Stimulated activated CD4-positive, alpha-beta T cell treated with anti-CD3 and anti-CD28 coated beads, Interleukin-12 subunit alpha, Interleukin-12 subunit beta, amount 100 ng/mL, for 24 hours (primary cell): ENCODE results near the gene FRMD4A.
"Not testable (repeated sequence)": the region's sequence is repeated elsewhere in the genome, so short reads cannot be mapped to it uniquely, and the experiment has no call there.

Source experiments
- DNase-seq, 2 experiments: peaks; one replicate each; pipeline ENCODE4 v3.0.0-alpha.2; 2020; ENCODE audit warnings: low read depth in 2 of 2

Gene FRMD4A

DNA sequence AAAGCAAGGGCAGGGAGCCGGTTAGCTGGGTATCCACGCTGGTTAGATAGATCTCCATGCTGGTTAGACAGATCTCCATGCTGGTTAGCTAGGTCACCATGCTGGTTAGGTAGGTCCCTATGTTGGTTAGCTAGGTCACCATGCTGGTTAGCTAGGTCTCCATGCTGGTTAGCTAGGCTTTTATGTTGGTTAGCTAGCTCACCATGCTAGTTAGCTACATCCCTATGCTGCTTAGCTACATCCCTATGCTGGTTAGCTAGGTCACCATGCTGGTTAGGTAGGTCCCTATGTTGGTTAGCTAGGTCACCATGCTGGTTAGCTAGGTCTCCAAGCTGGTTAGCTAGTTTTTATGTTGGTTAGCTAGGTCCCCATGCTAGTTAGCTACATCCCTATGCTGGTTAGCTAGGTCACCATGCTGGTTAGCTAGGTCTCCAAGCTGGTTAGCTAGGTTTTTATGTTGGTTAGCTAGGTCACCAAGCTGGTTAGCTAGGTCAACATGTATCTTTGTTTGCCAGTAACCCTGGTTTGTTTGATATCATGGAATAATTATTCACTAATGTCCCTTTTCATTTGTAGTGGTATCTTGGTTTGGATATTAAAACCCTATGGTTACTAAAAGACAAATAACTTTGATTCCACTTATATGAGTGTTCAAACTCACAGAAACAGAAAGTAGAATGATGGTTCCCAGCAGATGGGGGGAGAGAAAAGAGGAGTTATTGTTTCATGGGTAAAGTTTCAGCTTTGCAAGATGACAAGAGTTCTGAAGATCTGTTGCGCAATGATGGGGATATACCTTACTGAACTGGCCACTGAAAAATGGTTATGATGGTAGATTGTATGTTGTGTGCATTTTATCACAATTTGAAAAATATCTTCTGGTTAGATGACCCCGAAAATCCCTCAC is 607.7 kb downstream of the FRMD4A start:
- DNase-seq, result no peak

DNA sequence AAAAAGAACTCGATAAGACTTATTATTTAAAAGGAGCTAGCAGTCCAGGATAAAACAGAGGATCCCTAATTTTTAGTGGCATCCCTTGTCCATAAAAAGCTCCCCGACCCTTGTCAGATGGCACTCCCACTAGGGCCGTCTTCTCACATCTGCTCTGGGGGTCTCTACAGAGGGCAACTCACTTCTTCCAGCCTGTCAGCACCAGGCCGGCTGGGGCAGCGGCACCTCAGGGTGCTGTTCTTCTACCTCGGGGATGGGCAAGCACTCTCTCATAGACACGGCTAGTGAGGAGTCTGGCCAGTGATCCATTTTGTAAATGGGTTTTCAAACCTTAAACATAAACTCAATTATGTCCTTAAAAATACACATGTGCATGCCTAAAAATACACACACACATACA is 609.2 kb downstream of the FRMD4A start:
- no peak for DNase-seq

DNA sequence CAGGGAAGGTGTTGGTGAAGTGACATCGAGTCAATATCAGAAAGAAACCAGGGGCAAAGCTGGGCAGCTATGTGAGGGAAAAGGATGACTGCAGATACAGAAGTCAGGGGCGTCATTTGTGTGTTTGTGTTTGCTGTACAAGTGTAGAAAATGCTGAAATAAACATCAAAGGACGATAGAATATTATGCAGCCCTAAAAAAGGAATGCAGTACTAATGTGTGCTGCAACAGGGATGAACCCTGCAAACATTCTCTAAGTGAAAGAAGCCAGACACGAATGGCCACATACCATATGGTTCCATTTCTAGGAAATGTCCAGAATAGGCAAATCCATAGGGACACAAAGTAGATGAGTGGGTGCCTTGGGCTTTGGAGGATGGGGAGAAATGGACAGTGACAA is 610.0 kb downstream of the FRMD4A start:
- DNase-seq, result no peak

DNA sequence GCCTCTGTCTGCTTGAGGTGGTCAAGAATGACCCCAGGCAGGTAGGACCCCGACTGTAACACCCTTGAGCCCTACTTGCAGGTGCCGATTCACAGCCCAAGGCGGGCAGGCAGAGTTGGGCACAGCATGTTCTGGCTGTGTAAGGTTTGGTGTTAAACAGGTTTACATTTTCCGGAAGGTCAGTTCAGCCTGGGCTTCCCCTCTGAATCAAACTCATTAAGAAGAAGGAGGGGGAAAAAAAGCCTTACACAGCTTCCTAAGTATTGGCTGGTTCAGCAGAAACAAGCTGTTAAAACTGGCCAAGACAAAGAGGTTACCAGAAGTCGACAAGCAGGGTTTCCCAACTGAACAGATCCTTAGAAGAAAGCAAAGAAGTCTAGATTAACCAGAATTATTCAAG is 611.3 kb downstream of the FRMD4A start:
- no peak for DNase-seq

DNA sequence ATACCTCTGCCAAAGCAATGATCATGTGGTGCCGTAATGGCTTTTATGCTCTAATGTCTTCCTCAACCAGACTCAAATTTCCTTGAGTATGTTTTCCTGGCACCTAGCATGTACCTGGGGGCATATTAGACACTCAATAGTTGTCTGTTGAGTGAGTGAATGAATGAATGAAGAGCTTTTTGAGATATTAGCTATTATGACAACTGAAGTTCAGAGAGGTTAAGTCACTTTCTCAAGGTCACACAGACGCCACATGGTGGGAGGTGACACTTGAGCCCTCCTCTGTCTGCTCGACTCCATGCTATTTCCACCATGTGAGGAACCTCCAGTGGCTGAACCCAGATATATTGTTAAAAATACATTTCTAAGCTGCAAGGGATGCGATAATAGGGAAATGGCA is 611.9 kb downstream of the FRMD4A start:
- no peak for DNase-seq

DNA sequence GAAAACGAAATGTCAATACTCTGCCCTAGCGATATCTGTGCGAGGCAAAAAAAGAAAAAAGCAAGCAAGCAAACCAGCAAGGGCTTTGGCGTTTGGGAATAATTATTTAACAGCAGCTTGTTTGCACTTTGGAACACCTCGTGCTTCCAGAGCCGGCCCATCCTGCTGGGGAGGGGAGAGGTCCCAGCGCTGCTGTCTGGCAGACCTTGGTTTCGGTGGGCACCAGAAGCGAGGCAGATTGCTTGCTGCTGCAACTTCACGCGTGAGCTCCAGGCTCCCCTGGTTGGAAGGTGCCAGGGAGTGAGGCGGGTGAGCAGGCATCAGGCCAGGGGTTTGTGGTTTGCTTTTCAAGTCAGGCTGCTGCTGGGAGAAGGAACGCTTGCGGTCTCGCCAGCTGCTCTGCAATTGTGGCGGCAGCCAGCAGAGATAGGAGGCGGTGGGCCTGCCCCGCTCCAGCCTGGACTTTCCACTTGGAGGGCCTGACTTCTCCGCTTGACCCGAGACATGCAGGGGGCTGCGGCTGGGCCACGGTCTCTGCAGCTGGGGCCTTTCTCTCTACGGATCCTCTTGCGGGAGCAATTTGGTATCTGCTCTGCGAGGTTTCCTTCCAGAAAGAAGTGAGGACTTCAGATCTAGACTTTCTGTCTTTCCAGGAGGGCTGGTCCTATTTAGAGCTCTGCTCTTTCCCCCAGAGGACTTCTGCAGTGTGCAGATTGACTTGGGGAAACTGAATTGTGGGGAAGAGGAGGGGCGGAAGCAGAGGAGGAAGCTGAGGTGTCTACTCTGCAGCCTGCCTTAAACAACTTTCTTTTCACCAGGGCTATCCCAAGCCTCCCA is 612.6 kb downstream of the FRMD4A start:
- DNase-seq, result peak; percentile 6 to 28

DNA sequence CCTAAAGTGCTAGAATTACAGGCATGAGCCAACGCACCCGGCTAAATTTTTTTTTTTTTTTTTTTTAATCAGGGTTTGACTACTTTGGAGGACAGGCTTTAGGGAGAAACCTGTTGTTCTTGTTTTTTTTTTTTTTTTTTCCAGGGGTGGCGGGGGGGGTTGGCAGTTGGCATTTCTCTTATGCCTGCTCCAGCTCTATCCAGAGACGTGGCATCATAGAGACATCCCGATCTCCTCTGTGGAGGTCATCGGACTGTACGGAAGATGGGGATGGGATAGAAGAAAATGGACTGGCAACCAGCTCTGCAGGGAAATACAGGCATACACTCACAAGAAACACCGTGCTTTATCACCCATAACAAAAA is 613.2 kb downstream of the FRMD4A start:
- DNase-seq, result no peak

DNA sequence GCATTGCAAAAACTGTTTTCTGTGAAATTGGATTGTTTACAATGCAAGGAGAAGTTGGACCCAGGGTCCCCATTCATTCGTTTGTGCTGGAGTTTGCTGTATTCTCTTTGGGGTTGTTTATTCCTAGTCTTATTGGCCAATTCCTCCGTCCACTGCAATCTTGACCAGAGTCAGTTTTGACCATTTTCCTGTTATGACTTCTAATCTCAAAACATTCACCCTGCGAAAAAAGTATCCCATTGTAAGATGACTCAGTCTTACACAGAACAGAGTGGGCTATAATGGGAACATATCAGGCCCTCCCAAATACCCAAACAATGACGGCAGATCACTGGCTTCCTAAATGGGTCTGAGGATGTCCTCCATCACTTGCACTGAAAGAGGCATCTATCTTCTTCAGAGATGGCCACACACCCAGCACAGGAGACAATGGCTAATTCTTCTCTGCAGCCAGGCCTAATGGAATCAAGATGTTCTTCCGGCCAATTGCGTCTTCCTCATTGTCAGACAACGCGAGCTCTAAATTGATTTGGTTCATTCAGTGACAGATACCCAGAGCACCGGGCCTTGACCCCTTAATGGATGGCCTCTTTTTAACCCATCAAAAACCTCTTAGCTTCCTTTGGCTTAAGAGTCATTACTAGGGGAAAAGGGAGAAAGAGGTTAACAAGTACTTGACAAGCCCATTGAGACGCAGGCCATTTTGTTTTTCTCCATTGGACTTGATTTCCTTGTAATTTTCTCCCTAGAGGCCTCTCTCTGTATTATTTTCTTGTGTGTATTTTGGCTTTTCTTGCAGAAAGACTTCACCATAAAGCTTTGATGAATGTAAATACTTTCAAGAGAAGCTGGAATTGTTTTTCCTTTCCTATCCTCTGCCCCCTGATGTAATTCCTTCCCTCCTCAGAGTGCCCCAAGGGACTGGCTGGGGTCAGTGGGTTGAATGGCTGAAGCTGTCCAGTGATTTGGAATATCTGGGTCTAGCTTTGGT is 614.3 kb downstream of the FRMD4A start:
- no peak for DNase-seq

DNA sequence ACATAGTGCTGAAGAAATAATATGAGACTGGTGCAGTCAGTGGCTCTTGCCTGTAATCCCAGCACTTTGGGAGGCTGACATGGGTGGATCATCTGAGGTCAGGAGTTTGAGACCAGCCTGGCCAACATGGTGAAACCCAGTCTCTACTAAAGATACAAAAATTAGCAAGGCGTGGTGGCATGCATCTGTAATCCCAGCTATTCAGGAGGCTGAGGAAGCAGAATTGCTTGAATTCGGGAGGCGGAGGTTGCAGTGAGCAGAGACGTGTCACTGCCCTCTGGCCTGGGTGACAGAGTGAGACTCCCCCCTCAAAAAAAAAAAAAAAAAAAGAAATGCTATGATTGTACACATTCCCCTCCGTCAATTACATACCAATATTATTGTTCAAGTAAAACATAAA is 615.1 kb downstream of the FRMD4A start:
- not testable (repeated sequence) for DNase-seq

DNA sequence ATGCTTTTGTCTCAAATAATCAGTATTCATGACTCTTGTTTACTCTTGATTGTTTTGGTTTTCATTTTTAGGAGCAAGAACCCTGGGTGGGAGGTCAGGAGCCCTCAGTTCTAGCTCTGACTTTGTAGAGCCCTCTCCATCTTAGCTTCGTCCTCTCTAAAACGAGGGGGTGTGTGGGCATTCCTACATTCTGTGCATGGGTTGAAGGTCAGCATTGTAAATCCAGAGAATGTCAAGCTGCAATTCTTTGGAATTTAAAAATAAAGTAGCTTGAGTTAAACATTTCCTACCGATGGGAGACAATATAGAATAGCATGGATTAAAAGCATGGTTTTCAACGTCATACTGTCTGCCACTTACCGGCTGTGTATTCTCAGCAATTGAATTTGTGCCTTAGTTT is 615.6 kb downstream of the FRMD4A start:
- no peak for DNase-seq

DNA sequence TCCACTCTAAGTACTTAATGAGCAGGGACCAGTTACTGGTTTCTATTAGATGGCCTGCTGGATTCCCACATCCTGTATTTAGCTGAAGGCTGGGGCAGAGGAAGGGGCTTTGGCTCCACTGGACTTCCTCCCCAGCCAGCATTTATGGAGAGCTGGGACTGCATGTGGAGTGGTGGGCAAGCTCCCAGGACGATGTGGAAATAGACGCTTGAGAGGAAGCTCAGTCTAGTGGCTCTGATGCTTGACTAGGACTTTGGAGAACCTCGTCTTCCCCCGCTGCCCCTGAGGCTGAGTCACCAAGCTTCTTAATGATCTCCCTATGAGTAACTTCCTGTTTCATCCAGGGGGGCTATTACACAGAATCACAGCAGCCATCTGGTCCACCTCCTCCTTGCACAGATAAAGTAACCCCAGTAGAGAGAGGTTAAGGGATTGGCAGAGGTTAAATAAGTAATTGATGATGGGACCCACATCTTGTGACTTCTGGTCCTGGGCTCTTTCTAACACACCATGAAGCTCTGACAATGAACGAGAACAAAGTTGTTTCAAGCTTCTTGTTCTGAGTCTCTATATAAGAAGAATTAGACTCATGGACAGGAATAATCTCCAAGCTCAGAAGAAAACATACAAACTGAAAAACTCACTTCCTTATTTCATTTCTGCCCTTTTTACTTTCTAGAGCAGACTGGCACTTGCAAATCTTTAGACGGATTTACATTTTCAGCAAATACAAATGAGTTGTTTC is 617.7 kb downstream of the FRMD4A start:
- no peak for DNase-seq

DNA sequence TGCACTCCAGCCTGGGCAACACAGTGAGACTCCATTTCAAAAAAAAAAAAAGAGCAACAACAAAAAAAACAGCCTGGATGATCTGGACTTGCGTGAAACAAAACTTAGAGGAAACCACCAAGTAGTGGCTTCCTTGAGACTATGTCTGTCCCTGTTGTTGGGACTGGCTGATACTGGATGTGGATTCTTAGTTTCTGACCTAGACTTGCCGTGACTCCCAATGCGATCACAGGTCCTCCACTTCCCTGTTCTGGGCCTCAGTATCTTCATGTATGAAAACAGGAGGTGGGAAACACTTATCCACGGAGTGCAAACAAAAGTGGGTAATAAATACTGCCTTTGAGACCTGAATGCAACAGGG is 618.3 kb downstream of the FRMD4A start:
- DNase-seq, result no peak

DNA sequence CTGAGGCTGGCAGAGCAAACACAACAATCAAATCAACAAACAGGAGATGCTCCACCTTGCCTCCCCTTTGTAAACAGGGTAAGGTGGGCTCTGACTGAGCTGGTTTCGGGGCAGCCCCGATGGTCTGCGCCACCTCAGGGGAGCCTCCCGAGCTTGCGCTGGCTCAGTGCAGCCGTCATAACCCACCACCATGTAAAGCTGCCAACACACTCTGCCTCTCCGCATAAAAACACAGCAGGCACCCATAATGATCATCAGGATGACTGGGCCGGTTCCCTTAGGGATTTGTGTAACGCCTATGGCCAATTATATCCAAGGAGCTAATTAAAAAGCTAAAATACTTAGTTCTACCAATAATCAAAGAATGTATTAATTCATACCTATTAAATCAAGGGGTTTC is 619.4 kb downstream of the FRMD4A start:
- no peak for DNase-seq

DNA sequence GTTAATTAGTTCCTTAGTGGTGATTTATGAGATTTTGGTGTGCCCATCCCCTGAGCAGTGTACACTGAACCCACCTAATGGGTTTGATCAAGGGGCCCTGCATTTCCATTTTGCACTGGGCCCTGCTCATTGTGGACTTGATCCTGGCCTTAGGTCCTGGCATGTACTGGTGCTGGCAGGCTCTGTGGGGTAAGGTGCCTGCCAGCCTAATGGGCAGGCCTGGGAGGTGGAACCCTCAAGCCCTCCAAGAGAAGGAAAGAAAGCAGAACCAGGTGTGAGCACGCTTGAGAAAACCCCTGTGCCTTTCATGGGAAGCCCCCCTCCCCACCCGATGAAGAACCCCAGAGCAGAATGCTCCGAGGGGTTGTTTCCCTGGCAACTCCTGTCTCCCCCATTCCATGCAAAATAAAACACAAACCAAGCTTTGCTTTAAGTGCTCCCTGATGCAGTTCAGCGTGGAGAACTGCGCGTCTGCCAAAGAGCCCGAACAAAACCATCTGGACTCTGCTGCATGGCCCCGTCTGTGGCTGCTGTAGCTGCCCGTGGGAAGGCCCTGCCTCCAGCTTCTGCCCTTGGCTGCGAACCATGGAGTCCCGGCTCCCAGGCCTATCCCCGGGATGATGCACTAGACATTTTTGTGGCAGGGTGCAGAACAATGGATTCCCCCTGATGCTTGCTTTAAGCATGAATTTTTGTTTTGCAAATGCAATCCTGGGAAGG is 620.6 kb downstream of the FRMD4A start:
- no peak for DNase-seq

DNA sequence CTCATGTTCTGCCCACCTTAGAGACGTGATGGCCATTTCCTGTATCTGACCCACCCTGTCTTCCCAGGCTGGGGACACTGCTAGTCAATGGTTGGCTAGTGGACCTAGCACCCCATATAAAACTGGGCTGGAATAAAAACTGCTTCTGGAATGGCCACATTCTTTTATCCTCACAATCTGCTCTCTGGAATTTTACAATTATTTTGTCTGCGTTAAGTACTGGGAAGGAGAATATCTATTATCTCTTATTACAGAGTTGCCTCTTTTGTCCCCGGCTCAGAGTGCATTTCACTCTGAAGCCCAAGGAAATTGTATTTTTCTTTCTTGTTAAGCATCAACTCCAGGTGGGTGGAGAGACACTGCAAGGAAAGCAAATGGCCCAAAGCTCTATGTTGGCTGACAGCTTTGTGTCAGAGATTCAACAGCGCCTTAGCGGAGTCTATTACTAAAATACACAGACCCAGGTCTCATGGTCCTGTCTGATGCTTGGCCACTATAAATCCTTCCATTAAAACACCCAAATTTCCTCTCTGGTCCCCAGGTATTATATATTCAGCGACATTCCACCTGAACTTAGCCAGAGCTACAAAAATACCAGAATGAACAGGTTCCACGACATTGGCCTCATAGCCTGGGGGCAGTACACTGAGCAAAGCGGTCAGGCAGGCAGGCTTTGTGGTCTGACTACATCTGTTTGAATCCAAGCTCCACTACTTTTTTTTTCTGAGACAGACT is 622.3 kb downstream of the FRMD4A start:
- no peak for DNase-seq

DNA sequence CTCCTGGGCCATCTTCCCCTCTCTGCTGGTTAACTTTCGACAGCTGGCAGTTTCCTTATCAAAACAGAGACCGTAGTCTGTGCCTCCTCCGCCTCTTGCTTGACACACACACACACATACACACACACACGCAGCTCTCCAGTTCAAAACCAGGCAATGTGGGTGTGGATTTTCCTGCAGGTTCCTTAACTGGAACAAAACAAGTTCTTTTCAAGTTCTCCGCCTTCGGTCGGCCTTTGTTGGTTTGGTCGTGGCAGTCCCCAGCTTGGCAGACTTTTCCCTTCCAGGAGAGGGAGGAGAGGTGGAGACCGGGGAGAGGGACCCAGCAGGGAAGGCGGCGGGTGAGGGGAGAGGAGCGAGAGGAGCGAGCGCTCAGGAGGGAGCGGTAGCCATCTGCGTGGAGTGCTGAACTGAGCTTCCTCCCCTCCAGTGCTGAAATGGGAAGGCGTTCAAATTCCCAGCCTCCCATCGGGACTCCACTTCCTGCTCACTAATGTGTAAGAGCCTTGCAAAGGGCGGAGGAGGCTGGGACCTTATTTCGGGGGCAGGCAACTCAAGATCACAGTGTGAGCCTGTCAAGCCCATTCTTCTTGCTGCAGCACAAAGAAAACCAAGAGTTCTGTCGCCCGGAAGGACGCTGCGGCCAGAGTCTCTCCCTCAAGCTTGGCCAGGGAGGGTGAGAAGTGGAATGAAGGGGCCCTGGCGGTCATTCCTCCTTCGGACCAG is 623.4 kb downstream of the FRMD4A start:
- no peak for DNase-seq

DNA sequence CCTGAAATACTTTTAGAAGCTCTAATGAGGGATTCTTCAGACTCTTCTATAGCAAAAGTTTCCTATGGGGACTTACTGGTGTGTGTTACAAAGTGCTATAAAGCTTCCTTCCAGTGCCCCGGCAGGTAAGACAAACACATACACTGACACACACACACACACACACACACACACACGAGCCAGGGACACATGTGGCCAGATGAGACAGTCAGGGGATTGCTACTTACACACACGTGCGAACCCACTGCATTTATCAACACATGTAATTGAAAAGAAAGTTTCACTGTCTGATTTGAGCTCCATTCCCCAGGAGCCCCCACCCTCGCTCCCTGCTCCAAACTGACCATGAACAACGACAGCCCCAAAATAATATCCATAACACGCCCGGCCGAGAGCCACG is 624.1 kb downstream of the FRMD4A start:
- no peak for DNase-seq

DNA sequence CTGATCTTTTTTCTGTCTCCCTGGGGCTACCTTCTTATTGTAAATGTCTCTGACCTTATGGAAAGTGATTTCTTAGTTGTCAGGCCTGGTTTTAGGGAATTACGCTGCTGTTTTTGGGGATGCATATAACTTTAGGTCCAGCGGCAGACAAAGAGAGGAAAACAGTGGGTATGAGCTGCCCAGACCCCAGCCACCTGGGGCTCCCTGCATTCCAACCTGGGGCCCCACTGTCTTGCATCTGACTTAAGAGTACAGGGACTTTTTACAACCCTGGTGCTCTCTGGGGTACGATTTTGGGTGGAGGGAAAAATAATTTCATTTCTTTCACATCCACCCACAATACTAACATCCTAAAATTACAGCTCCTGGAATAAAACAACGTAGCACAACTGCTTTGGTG is 624.5 kb downstream of the FRMD4A start:
- no peak for DNase-seq

DNA sequence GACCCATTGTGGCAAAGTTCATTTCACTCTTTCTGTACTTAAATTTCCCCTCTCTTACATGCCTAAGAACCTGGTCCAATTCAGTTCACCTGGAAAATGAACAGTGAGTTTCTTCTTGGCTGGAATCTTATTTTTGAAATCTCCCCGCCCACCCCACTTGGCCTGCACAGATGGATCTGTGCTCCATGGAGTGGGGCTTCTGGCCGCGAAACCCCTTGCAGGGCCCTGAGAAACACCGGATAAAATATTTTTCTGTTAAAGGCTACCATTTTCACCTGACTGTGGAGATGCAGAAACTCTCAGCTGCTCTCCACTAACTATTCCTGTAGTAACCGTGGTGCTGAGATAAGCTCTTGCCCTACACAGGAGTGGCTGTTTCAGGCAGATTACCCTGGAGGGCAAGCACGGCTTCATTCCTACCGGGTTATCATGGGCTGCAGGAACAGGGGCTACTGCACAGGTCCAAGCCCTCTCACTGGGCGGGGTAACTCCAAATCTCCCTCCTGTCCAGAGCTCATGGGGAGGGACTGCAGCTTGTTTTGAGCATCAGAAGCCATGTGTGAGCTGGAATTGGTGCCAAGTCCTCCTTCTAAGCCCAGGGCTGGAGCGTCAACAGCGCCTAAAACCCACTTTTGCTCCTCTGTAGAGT is 625.1 kb downstream of the FRMD4A start:
- DNase-seq, result no peak
